GM18951 (cell line): Measurements from ENCODE around the gene HMCN2.

Experiments used
- POLR2A ChIP-seq: IDR thresholded peaks from 4 replicates; pipeline ENCODE4 v1.6.1; 2011; ENCODE audit warnings: mild to moderate bottlenecking; ENCODE audit not compliant: insufficient read length, insufficient read depth; ENCODE audit errors: extremely low read depth
- in situ Hi-C: fragments of 300-500 bp; cut with MboI; formaldehyde crosslinking; loops from one replicate; pipeline ENCODE4 v1.12.0; 2022; ENCODE audit warnings: low sequenced_read_pairs, mixed read lengths, inconsistent platforms; ENCODE audit not compliant: unreplicated experiment

HMCN2 gene

DNA sequence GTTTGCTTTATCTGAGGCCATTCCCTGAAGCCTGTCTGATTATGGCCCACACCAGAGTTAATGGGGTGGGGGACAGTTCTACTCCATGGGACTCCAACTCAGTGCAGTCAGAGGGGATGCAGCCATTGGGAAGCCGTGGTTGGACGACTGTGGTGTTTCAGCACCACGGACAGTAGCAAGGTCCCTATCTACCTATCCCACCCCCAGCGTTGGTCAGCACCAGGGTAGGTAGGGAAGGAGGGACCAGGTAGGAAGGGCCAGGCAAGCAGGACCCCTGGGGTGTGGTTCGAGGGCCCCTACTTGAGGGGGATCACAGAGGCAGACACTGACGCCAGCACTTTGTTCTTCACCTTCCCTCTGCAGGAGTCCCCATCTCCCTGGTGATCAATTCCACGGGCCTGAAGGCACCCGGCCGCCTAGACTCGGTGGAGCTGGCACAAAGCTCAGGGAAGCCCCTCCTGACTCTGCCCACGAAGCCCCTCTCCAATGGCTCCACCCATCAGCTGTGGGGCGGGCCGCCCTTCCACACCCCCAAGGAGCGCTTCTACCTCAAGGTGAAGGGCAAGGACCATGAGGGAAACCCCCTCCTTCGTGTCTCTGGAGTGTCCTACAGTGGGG, 33.2 kb downstream of the HMCN2 start:
- TF ChIP-seq POLR2A, result no peak

DNA sequence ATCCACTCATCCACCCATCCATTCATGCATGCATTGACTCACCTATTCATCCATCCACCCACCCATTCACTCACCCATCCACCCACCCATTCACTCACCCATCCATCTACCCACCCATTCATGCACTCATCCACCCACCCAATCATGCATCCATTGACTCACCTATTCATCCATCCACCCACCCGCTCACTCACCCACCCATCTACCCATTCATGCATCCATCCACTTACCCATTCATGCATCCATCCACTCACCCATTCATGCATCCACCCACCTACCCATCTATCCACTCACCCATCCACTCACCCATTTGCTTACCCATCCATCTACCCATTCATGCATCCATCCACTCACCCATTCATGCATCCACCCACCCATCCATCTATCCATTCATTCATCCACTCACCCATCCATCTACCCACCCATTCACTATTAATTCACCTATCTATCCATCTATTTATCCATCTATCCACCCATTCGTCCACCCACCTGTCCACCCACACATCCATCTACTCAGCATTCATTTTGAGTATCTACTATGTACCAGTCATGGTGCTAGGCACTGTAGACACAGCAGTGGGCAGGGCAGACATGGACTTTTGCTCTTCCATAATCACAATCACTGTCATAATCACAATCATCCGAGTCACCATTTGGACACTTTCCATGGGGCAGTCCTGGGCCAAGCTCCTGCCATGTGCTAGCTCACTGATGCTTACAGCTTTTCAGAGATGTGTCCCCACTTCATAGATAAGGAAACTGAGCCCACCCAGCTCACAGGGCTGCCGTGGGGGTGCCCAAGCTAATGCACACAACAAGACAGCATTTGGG, 34.4 kb downstream of the HMCN2 start:
- TF ChIP-seq POLR2A, result no peak
- in situ Hi-C loops, result no loop called here

More for the DNA sequence above, 33.2 kb downstream of the HMCN2 start:
- in situ Hi-C loops, result no loop called here

DNA sequence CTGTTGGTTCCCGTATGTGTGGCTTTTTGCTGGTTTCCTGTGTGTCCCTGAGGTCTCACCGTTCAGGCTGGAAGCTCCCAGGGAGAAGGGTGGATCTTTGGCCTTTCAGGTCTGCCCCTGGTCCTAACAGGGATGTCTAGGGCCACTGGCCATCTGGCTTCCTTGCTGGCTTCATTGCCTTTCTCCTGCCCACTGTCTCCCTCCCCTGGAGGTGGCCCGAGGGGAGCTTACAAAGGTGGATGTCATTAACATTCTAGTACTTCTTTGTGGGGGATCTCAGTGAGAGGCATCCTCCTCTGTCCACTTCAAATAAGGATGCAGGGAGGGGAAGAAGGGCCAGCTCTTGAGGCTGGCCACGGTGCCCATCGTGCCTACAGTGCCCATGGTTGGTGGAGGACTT, 35.2 kb downstream of the HMCN2 start:
- in situ Hi-C loops, result no loop called here
- no peak for TF ChIP-seq POLR2A

DNA sequence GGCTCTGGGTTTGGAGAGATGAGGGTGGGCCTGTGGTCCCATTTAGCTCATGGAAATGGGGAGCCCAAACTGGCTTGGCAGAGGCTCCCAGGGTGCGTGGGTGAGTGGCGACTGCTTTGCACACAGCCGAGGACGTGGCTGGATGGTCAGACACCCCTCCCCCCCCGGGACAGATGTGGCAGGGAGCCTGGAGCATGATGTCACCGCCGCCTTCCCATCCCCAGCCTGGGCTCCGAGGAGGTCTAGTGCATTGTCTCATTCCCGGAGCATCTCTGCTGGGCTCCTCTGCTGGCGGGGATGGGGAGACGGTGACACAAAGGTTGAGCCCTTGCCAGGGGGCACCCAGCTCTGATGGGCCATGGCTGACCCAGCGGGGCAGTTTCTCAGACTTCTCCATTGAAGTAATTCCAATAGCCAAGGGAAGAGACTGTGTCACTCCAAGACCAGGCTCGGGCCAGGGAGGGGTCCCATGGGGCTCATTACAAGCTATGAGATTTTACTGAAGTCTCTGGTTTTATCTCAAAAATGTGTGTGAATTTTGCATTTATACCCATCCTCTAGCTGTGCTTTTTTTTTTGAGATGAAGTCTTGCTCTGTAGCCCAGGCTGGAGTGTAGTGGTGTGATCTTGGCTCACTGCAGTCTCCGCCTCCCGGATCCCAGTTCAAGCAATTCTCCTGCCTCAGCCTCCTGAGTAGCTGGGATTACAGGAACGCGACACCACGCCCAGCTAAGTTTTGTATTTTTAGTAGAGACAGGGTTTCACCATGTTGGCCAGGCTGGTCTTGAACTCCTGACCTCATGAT, 36.1 kb downstream of the HMCN2 start:
- TF ChIP-seq POLR2A, result no peak
- in situ Hi-C loops, result no loop called here

DNA sequence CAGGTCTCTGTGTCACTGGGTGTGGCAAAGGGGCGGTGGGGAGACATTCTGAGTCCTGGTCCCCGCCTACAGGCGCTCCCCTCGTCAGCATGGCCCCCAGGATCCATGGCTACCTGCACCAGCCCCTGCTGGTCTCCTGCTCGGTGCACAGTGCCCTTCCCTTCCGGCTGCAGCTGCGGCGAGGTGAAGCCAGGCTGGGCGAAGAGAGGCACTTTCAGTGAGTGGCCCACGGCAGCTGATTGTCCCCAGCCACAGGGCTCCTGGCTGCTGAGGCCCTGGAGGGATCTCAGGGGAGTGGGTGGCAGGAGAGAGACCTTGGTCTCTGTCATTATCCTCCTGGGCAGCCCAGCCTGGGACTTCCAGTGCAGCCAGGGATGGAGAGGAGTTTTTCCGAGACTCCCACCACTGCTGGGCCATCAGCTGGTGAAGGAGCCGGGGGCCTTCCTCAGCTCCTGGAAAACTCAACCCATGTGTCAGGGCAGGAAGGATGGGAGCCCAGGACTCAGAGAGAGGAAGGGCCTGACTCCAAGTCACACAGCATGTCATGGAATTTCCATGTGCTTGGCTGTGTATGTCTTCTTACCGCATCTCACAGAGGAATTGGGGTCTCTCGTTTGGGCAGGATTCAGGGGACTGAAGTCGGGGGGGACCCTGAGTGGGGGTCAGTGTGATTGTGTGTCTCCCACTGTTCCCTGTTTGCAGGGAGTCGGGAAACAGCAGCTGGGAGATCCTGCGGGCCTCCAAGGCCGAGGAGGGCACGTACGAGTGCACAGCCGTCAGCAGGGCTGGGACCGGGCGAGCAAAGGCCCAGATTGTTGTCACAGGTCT, 37.4 kb downstream of the HMCN2 start:
- in situ Hi-C loops, result no loop called here
- TF ChIP-seq POLR2A, result no peak

DNA sequence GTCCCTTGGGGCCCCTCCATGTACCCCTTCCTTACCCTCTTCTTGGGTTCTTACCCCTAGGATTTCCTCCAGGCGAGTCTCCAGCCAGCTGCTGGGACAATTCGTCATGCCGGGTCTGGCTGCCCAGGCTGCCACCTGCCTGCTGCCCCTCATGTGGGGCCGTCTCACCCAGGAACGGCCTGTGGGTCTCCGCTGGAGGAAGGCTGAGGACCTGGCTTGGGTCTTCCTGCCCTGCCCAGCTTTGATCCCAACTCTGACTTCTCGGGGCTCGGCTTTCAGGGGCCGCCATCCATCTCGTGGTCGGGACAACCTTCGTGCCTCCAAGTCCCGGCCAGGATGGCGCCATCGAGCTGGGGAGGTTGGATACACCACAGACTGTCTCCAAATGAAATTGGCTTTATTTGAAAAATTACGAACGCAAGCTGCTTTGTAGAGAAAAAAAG, 38.1 kb downstream of the HMCN2 start:
- no peak for TF ChIP-seq POLR2A
- in situ Hi-C loops, result no loop called here

DNA sequence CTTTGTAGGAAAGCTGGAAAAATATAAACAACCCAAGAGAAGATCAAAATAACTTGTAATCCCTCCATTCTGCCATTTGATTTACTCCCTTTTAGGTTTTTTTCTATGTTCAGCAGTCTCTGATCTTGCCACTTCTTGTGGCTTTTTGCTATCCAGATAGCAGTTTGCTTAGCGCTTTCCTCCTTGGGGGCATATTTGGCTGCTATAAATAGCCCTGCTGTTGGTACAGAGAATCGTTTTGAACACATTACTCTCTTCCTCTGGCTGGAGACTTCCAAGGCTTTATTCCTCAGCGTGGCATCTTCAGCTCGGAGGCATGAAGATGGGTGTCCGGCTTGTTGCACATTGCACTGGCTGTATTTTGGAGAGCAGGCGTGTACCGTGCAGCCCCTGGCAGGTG, 38.6 kb downstream of the HMCN2 start:
- TF ChIP-seq POLR2A, result no peak
- in situ Hi-C loops, result no loop called here

DNA sequence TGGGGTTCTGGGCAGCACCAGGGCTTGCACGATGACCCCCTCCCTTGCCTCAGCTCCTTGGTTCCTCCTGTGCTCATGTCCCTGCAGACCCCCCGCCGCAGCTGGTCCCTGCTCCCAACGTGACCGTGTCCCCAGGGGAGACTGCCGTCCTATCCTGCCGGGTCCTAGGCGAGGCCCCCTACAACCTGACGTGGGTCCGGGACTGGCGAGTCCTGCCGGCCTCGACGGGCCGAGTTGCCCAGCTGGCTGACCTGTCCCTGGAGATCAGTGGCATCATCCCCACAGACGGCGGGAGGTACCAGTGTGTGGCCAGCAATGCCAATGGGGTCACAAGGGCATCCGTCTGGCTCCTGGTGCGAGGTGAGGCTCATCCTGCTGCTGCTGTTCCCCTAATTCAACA, 39.1 kb downstream of the HMCN2 start:
- no peak for TF ChIP-seq POLR2A
- in situ Hi-C loops, result no loop called here

DNA sequence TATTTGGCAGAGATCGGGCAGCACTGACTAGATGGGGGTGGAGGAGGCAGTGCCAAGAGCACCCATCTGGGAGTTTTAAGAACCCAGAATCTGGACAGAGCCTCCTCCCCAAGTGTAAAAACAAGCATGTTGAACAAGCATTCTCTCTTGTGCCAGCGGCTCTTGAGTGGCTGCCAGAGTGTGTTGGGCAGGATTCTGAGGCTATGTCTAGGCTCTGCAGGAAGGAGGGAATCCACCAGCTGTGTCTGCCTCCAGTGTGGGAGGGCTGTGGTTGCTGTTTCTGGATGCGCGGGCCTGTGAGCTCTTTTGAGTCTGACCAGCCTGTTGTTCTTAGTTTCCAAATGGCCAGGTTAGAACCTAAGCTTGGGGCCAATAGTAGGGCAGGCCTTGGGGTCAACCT, 39.8 kb downstream of the HMCN2 start:
- TF ChIP-seq POLR2A, result no peak
- in situ Hi-C loops, result no loop called here

DNA sequence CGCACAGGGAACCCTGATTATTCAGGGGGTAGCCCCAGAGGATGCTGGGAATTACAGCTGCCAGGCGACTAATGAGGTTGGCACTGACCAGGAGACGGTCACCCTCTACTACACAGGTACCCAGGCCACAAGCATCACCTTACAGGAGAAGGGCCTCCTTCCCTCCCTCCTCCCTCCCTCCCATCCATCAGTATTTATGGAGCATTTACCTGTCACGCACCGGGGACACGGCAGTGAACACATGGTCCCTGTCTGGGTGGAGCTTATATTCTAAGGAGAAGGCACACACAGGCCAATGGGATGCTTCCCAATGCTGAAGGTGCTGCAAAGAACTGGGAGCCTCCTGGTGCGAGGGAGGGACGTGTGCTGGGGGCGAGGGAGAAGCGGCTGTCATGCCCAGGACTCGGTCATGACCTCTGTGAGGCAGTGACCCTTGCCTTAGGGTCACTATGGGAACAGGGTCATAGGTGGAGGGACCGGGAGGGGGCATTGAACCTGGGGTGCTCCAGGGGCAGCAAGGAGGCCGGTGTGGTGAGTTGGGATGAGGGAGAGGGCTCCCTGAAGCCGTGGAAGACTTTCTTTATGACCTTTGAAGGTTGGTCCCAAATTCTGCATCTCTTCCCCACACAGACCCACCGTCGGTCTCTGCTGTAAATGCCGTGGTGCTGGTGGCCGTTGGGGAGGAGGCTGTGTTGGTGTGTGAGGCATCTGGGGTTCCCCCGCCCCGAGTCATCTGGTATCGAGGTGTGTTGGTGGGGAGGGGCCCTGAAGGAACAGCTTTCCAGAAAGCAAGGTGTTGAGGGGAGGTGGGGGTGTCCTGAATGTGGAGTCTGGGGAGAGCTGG, 41.5 kb downstream of the HMCN2 start:
- no peak for TF ChIP-seq POLR2A
- in situ Hi-C loops, result no loop called here

DNA sequence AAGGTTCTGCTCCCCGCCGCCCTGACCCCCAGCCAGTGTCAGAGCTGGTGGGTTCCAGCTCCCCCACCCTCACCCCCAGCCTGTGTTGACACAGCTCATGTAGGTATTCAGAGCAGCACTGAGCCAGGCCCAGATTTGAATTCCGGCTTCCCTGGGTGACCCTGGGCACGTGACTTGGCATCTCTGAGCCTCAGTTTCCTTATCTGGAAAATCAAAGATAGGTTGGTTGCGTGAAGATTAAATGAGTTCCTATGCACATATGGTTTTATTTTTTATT, 42.0 kb downstream of the HMCN2 start:
- in situ Hi-C loops, result no loop called here
- TF ChIP-seq POLR2A, result no peak

DNA sequence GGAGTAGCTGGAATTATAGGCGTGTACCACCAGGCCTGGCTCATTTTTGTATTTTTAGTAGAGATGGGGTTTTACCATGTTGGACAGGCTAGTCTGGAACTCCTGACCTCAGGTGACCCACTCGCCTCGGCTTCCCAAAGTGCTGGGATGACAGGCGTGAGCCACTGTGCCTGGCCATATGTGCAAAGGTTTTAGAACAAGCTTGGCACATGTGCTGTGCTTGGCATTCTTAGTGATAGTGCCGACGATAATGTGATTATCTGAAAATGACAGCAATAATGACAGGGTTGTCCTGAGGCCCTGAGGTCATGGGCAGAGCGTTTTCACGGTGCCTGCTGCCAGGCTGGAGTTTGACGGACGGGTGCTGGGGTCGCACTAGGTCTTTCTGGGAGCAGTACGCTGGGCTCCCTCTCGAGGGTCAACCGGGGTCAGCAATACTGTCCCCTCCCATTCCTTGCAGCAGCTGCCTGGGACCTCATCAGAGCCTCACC, 42.6 kb downstream of the HMCN2 start:
- no peak for TF ChIP-seq POLR2A
- in situ Hi-C loops, result no loop called here
